MCF 10A (cell line): ENCODE results near the gene TDP2. TPM values are rescaled to one million over a fixed set of nuclear protein-coding genes. Genes with fewer than 3 reads are reported as not detected.

ENCODE experiments used
- BruUV-seq: library from RNA; stranded (reverse); fragments of 400-500 nt; replicated peaks from 2 replicates; lab custom pipeline; 2021; lab: Mats Ljungman, UMichigan
- CTCF ChIA-PET: fragments of 300-600 bp; sonication (Branson Sonifier 250); formaldehyde crosslinking; extraction: SDS; loops from one replicate; lab custom pipeline; 2021; ENCODE audit warnings: antibody characterized with exemption, inconsistent platforms; lab: Yijun Ruan, JAX
- POLR2A ChIA-PET: fragments of 300-600, 350-650 bp; sonication (Branson Sonifier 250); formaldehyde crosslinking; extraction: SDS; loops from one replicate; lab custom pipeline; 2020; ENCODE audit warnings: antibody characterized with exemption, inconsistent platforms; lab: Yijun Ruan, JAX
- DNase-seq: peaks from one replicate; pipeline ENCODE4 v3.0.0-alpha.2; 2018; ENCODE audit not compliant: unreplicated experiment
- H3K27ac Mint-ChIP-seq: one replicate; pipeline ENCODE4 v1.8.0; 2022; ENCODE audit warnings: mild to moderate bottlenecking, low read depth, mixed read lengths; ENCODE audit not compliant: unreplicated experiment
- H3K27me3 Mint-ChIP-seq: one replicate; pipeline ENCODE4 v1.8.0; 2022; ENCODE audit warnings: mixed read lengths; ENCODE audit not compliant: insufficient read depth, unreplicated experiment
- H3K36me3 Mint-ChIP-seq: one replicate; pipeline ENCODE4 v1.8.0; 2022; ENCODE audit warnings: mild to moderate bottlenecking, moderate library complexity, mixed read lengths; ENCODE audit not compliant: insufficient read depth, unreplicated experiment
- H3K4me1 Mint-ChIP-seq: one replicate; pipeline ENCODE4 v1.8.0; 2022; ENCODE audit warnings: mixed read lengths; ENCODE audit not compliant: insufficient read depth, unreplicated experiment
- H3K4me3 Mint-ChIP-seq: one replicate; pipeline ENCODE4 v1.8.0; 2022; ENCODE audit warnings: mild to moderate bottlenecking, moderate library complexity, mixed read lengths; ENCODE audit not compliant: unreplicated experiment
- H3K9me3 Mint-ChIP-seq: one replicate; pipeline ENCODE4 v1.8.0; 2022; ENCODE audit warnings: mixed read lengths; ENCODE audit not compliant: unreplicated experiment
- CTCF ChIP-seq: fragments of 200-600 bp; IDR thresholded peaks from one replicate; pipeline ENCODE4 v1.8.0; 2022; ENCODE audit warnings: antibody characterized with exemption, mild to moderate bottlenecking; ENCODE audit not compliant: unreplicated experiment
- intact Hi-C: fragments of 100-400 bp; cut with micrococcal nuclease; formaldehyde crosslinking; loops from 2 replicates; pipeline ENCODE4 v1.14.1; 2022
- total RNA-seq: library from RNA; stranded (reverse); gene quantifications from 2 replicates; pipeline ENCODE4 v1.2.3, GENCODE V29; 2022

Gene TDP2
- total RNA-seq, 1 experiment from 2014 or later: 28.2 TPM

GRCh38 chr6:24636681-24637080, 30.0 kb downstream of the TDP2 start:
- intact Hi-C loops: no loop called here
- no peak for TF ChIP-seq CTCF
- Mint-ChIP-seq H3K27me3 (no peaks in the 10 kb centered on the region), H3K9me3 (peaks cover 7% of the 10 kb centered on the region), H3K4me3 (no peak overlapping the region), H3K36me3 (peaks cover 6% of the 10 kb centered on the region), H3K4me1 (no peaks in the 10 kb centered on the region), H3K27ac (no peak overlapping the region)
- CTCF ChIA-PET: interaction anchor here (0.5 to 1.5 kb wide), 4 partner anchors 9 to 73 kb away, joined by 3 to 6 read pairs (median 4); partner anchors contain the start of gene ACOT13
- no peak for DNase-seq
- POLR2A ChIA-PET: interaction anchor here (1.1 kb wide), 1 partner anchor 32 kb away, joined by 3 read pairs; no protein-coding TSS in a partner anchor
- BruUV-seq: no TSS peak

- POLR2A ChIA-PET: no interaction called here
- TF ChIP-seq CTCF: no peak
- BruUV-seq: no TSS peak
- Mint-ChIP-seq H3K27ac (no peak overlapping the region), H3K4me1 (no peaks in the 10 kb centered on the region), H3K9me3 (peaks cover under 1% of the 10 kb centered on the region), H3K4me3 (no peak overlapping the region), H3K36me3 (no peaks in the 10 kb centered on the region), H3K27me3 (no peaks in the 10 kb centered on the region)
- no peak for DNase-seq
- CTCF ChIA-PET: interaction anchor here (0.6 to 0.9 kb wide), 2 partner anchors 48 to 444 kb away, joined by 3 to 4 read pairs; no protein-coding TSS in a partner anchor
- intact Hi-C loops: no loop called here
Observed at GRCh38 chr6:24632573-24632972, 34.1 kb downstream of the TDP2 start.

- ChIA-PET CTCF (interaction anchor here (0.6 to 0.9 kb wide), 2 partner anchors 47 to 1782 kb away, joined by 3 to 4 read pairs; no protein-coding TSS in a partner anchor), POLR2A (no interaction called here)
- H3K4me3 Mint-ChIP-seq: no peak overlapping the region
- no peaks in the 10 kb centered on the region for H3K4me1 Mint-ChIP-seq
- H3K27ac Mint-ChIP-seq: no peak overlapping the region
- intact Hi-C loops: no loop called here
- no peak for DNase-seq
- H3K9me3 Mint-ChIP-seq: no peaks in the 10 kb centered on the region
- TF ChIP-seq CTCF: no peak
- H3K27me3 Mint-ChIP-seq: no peaks in the 10 kb centered on the region
- H3K36me3 Mint-ChIP-seq: no peaks in the 10 kb centered on the region
- BruUV-seq: no TSS peak
Observed at GRCh38 chr6:24631671-24632070, 35.0 kb downstream of the TDP2 start.

GRCh38 chr6:24630856-24631505, 35.7 kb downstream of the TDP2 start:
- H3K36me3 Mint-ChIP-seq: no peaks in the 10 kb centered on the region
- intact Hi-C loops: no loop called here
- H3K9me3 Mint-ChIP-seq: no peaks in the 10 kb centered on the region
- ChIA-PET CTCF (no interaction called here), POLR2A (no interaction called here)
- TF ChIP-seq CTCF: no peak
- no peak overlapping the region for H3K4me3 Mint-ChIP-seq
- no peak for DNase-seq
- H3K27ac Mint-ChIP-seq: no peak overlapping the region
- BruUV-seq: no TSS peak
- H3K27me3 Mint-ChIP-seq: no peaks in the 10 kb centered on the region
- no peaks in the 10 kb centered on the region for H3K4me1 Mint-ChIP-seq
